22Rv1 (cell line): ENCODE data around the gene SURF2.
A peak's percentile ranks its signal among the peaks of the same experiment; 100 is the strongest.

Experiments
- ZFX ChIP-seq: fragments of 450-650 bp; IDR thresholded peaks from 2 replicates; pipeline ENCODE4 v1.6.1; 2017; ENCODE audit warnings: antibody characterized with exemption, borderline replicate concordance
- TF ChIP-seq, protein P1 (sequence below): fragments of 450-650 bp; IDR thresholded peaks from 2 replicates; pipeline ENCODE4 v1.5.1; 2017; ENCODE audit warnings: mild to moderate bottlenecking

DNA sequence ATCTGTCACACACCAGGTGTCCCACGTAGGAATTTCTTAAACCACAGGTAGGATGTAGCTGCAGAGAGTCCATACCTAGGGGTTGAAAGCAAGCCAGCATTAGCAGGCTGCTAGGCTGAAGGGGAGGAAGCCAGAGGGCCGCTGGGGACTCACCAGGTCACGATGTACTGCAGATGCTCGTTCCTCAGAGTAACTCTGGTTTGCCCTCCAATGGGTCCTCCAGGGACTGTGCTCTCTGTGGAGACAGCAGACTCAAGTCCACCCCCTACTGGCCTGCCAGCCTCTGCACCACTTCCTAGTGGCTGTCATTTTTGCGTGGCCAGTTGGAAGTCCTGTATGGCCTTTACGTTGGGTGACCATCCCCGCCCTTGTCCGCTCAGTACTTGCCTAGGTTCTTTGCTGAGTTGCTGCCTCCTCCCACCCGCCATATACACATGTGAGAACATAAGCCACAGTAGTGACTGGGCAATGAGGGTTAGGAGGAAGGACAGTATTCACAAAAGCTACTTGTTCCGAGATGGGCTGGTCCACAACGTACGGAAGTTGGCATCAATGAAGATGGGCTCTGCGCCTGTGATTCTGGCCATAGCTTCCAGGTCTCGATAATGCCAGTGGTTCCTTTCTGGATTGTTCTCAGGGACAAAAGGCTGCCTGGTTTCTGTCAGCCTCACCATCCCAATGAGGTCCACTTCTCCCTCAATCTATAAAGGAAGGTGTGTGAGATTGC lies 4.3 kb upstream of the SURF2 start:
- TF ChIP-seq, protein P1, sequence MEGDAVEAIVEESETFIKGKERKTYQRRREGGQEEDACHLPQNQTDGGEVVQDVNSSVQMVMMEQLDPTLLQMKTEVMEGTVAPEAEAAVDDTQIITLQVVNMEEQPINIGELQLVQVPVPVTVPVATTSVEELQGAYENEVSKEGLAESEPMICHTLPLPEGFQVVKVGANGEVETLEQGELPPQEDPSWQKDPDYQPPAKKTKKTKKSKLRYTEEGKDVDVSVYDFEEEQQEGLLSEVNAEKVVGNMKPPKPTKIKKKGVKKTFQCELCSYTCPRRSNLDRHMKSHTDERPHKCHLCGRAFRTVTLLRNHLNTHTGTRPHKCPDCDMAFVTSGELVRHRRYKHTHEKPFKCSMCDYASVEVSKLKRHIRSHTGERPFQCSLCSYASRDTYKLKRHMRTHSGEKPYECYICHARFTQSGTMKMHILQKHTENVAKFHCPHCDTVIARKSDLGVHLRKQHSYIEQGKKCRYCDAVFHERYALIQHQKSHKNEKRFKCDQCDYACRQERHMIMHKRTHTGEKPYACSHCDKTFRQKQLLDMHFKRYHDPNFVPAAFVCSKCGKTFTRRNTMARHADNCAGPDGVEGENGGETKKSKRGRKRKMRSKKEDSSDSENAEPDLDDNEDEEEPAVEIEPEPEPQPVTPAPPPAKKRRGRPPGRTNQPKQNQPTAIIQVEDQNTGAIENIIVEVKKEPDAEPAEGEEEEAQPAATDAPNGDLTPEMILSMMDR, result peak; percentile 78
- no peak for TF ChIP-seq ZFX
